HepG2 (cell line): ENCODE results near the gene POMP. TPM values are rescaled to one million over a fixed set of nuclear protein-coding genes. Genes with fewer than 3 reads are reported as not detected.

Source experiments
- CBFB ChIP-seq: sonication (generic); formaldehyde crosslinking; IDR thresholded peaks from 2 replicates; pipeline ENCODE4 v1.4.0; 2020; ENCODE audit warnings: missing genetic modification reagents
- NKX3-1 ChIP-seq: sonication (generic); formaldehyde crosslinking; IDR thresholded peaks from 2 replicates; pipeline ENCODE4 v1.5.0; 2020; ENCODE audit warnings: missing genetic modification reagents
- POLR2AphosphoS2 ChIP-seq: IDR thresholded peaks from 2 replicates; pipeline ENCODE4 v1.6.1; 2011; ENCODE audit warnings: low read depth, low read length, improper control_type of control experiment
- RBFOX2 ChIP-seq: fragments of 200-400 bp; formaldehyde crosslinking; IDR thresholded peaks from 2 replicates; pipeline ENCODE4 v1.6.1; 2017; ENCODE audit warnings: low read depth, mild to moderate bottlenecking, low read length
- RFXANK ChIP-seq: IDR thresholded peaks from 2 replicates; pipeline ENCODE4 v1.6.1; 2016
- SALL1 ChIP-seq: sonication (generic); formaldehyde crosslinking; IDR thresholded peaks from 2 replicates; pipeline ENCODE4 v1.8.0; 2022; ENCODE audit warnings: mild to moderate bottlenecking, missing genetic modification reagents
- XRCC5 ChIP-seq: fragments of 200-400 bp; formaldehyde crosslinking; optimal IDR thresholded peaks from 2 replicates; pipeline ENCODE3; 2017; ENCODE audit warnings: mild to moderate bottlenecking, low read length
- ZNF101 ChIP-seq: sonication (generic); formaldehyde crosslinking; IDR thresholded peaks from 2 replicates; pipeline ENCODE4 v1.4.0; 2020; ENCODE audit warnings: mild to moderate bottlenecking, low read depth, missing genetic modification reagents, borderline replicate concordance
- ZNF256 ChIP-seq: sonication (generic); formaldehyde crosslinking; conservative IDR thresholded peaks from 2 replicates; pipeline ENCODE4 v1.4.0; 2020; ENCODE audit warnings: missing genetic modification reagents
- ZNF788 ChIP-seq: sonication (generic); formaldehyde crosslinking; IDR thresholded peaks from 2 replicates; pipeline ENCODE4 v1.5.0; 2020; ENCODE audit warnings: mild to moderate bottlenecking, missing genetic modification reagents, borderline replicate concordance
- polyA plus RNA-seq, 8 experiments: library from polyadenylated mRNA; depleted of rRNA in 3 of 8; stranded (reverse) in 7 of 8; unstranded in 1 of 8; fragments of >200 nt; fragmentation: Illumina TruSeq in 4 of 8; extraction: Trizol in 4 of 8; gene quantifications; 2 replicates each; pipeline versions ENCODE4 v1.2.1 to v1.2.3, GENCODE V29; 2011 to 2016; ENCODE audit warnings: low read depth in 4 of 8, missing spikeins in 1 of 8, mixed read lengths in 1 of 8; ENCODE audit not compliant: insufficient read depth in 1 of 8
- total RNA-seq, 5 experiments: library from RNA; depleted of rRNA; stranded (reverse); fragments of >200 nt; fragmentation: Illumina TruSeq; extraction: Trizol; gene quantifications; 2 replicates each; pipeline ENCODE4 v1.2.3, GENCODE V29; 2016; ENCODE audit warnings: low read depth in 1 of 5
- TF ChIP-seq, protein P1 (sequence below): IDR thresholded peaks from 2 replicates; pipeline ENCODE4 v1.6.1; 2016; ENCODE audit warnings: low read depth, missing genetic modification reagents, missing compliant biosample characterization
- TF ChIP-seq, protein P2 (sequence below): IDR thresholded peaks from 2 replicates; pipeline ENCODE4 v1.6.1; 2012; ENCODE audit warnings: low read depth, low read length, improper control_type of control experiment
- TF ChIP-seq, protein P3 (sequence below): sonication (generic); formaldehyde crosslinking; IDR thresholded peaks from 2 replicates; pipeline ENCODE4 v1.4.0; 2020; ENCODE audit warnings: missing genetic modification reagents

POMP gene
- total and polyA plus RNA-seq, 2 of the 13 experiments (the other 11 are each of a cell fraction or from before 2014, with no cell fraction given) = 30.6 to 118 TPM

DNA sequence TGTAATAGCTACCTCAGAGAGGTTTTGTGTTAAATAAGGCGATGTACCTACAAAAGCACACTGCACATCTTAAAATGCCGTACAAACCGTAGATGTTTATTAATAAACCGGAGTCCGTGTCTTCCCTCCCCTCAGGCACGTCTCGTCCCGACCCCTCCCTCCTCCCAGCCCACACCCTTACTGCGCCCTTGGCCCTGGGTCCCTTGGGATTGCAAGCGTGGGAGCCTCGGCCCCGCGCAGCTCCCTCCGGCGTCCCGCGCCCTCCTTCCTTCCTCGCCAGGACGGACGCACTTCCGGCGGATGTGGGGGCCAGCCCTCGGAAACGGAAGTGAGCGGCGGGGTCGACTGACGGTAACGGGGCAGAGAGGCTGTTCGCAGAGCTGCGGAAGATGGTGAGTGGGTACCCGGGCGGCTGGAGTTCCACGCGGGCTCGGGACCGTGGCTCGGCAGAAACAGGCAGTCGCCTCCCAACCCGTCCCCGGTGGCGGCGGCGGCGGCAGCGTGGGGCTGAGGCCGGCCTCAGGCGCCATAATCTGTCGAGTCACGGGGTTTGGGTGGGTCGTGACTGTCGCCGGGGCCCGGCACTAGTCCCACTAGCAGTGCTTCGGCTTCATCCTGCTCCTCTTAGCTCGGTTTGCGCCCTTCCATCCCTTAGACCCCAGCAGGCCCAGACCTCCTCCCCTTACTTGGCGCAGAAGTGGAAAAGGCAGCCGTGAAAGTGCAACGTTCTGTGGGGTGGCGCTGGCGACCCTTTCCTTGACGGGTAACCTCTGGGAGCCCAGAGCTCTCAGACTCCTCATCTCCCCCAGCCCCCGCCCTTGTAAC is at the start of gene POMP (continued):
- TF ChIP-seq, protein P1, sequence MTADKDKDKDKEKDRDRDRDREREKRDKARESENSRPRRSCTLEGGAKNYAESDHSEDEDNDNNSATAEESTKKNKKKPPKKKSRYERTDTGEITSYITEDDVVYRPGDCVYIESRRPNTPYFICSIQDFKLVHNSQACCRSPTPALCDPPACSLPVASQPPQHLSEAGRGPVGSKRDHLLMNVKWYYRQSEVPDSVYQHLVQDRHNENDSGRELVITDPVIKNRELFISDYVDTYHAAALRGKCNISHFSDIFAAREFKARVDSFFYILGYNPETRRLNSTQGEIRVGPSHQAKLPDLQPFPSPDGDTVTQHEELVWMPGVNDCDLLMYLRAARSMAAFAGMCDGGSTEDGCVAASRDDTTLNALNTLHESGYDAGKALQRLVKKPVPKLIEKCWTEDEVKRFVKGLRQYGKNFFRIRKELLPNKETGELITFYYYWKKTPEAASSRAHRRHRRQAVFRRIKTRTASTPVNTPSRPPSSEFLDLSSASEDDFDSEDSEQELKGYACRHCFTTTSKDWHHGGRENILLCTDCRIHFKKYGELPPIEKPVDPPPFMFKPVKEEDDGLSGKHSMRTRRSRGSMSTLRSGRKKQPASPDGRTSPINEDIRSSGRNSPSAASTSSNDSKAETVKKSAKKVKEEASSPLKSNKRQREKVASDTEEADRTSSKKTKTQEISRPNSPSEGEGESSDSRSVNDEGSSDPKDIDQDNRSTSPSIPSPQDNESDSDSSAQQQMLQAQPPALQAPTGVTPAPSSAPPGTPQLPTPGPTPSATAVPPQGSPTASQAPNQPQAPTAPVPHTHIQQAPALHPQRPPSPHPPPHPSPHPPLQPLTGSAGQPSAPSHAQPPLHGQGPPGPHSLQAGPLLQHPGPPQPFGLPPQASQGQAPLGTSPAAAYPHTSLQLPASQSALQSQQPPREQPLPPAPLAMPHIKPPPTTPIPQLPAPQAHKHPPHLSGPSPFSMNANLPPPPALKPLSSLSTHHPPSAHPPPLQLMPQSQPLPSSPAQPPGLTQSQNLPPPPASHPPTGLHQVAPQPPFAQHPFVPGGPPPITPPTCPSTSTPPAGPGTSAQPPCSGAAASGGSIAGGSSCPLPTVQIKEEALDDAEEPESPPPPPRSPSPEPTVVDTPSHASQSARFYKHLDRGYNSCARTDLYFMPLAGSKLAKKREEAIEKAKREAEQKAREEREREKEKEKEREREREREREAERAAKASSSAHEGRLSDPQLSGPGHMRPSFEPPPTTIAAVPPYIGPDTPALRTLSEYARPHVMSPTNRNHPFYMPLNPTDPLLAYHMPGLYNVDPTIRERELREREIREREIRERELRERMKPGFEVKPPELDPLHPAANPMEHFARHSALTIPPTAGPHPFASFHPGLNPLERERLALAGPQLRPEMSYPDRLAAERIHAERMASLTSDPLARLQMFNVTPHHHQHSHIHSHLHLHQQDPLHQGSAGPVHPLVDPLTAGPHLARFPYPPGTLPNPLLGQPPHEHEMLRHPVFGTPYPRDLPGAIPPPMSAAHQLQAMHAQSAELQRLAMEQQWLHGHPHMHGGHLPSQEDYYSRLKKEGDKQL (CRISPR knock-in tag) = no peak
- TF ChIP-seq SALL1 (peak; percentile 89), ZNF256 (no peak), ZNF788 (CRISPR knock-in tag) (peak; percentile 86; the same call in 1 of the 2 replicates), RBFOX2 (peak; percentile 99), RFXANK (no peak), CBFB (CRISPR knock-in tag) (peak; percentile 70), POLR2AphosphoS2 (no peak), ZNF101 (CRISPR knock-in tag) (no peak), XRCC5 (peak; percentile 72), NKX3-1 (CRISPR knock-in tag) (no peak)
- TF ChIP-seq, protein P2, sequence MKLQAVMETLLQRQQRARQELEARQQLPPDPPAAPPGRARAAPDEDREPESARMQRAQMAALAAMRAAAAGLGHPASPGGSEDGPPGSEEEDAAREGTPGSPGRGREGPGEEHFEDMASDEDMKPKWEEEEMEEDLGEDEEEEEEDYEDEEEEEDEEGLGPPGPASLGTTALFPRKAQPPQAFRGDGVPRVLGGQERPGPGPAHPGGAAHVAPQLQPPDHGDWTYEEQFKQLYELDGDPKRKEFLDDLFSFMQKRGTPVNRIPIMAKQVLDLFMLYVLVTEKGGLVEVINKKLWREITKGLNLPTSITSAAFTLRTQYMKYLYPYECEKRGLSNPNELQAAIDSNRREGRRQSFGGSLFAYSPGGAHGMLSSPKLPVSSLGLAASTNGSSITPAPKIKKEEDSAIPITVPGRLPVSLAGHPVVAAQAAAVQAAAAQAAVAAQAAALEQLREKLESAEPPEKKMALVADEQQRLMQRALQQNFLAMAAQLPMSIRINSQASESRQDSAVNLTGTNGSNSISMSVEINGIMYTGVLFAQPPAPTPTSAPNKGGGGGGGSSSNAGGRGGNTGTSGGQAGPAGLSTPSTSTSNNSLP = no peak
- TF ChIP-seq, protein P3, sequence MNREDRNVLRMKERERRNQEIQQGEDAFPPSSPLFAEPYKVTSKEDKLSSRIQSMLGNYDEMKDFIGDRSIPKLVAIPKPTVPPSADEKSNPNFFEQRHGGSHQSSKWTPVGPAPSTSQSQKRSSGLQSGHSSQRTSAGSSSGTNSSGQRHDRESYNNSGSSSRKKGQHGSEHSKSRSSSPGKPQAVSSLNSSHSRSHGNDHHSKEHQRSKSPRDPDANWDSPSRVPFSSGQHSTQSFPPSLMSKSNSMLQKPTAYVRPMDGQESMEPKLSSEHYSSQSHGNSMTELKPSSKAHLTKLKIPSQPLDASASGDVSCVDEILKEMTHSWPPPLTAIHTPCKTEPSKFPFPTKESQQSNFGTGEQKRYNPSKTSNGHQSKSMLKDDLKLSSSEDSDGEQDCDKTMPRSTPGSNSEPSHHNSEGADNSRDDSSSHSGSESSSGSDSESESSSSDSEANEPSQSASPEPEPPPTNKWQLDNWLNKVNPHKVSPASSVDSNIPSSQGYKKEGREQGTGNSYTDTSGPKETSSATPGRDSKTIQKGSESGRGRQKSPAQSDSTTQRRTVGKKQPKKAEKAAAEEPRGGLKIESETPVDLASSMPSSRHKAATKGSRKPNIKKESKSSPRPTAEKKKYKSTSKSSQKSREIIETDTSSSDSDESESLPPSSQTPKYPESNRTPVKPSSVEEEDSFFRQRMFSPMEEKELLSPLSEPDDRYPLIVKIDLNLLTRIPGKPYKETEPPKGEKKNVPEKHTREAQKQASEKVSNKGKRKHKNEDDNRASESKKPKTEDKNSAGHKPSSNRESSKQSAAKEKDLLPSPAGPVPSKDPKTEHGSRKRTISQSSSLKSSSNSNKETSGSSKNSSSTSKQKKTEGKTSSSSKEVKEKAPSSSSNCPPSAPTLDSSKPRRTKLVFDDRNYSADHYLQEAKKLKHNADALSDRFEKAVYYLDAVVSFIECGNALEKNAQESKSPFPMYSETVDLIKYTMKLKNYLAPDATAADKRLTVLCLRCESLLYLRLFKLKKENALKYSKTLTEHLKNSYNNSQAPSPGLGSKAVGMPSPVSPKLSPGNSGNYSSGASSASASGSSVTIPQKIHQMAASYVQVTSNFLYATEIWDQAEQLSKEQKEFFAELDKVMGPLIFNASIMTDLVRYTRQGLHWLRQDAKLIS (CRISPR knock-in tag) = no peak
